Measurements from ENCODE around the gene WDR20. TPM values are rescaled to one million over a fixed set of nuclear protein-coding genes. Genes with fewer than 3 reads are reported as not detected.

WDR20 gene
- total and polyA plus RNA-seq, 2 of the 4 experiments (the other 2 are of a cell fraction), result 20.3 to 27.4 TPM

DNA sequence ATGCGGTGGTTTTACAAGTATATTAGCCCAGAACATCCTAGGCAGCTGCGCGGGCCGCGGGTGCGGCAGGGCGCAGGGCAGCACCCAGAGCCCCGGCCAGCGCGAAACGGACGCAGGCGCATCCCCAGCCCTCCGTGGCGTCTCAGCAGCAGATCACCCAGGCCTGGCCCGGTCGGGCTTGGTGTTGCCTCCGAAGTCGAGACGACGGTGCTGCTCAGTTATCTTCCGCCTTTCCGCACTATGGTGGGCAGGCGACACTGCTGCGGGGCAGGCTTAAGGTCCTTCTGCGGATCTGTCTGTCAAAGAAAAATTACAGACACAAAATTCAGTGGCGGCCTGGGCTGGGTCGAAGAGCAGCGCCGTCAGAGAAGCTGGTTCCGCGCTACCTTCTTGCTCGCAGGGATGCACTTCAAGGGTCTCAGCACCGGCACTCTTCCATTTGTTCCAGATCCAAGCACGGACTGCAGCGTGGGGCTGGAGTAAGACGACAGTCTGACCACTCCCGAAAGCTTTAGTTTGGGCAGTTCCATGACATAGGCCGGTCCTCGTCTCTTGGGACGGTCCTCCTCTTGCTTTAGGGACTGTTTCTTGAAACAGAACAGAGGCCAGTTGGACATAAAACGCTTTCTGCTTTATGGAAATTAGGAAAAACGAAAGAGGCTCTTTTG, 89.5 kb downstream of the WDR20 start:
- Histone ChIP-seq H3K4me2 (ENCODE audit: low read depth, low read length) (no peak overlapping the region), H3K23ac (ENCODE audit: low read depth, low read length) (no peak overlapping the region), H3K9ac (ENCODE audit: low read depth, low read length) (no peak overlapping the region), H2BK20ac (ENCODE audit: low read depth, low read length) (no peak overlapping the region), H3K4me3 (ENCODE audit: insufficient read depth, low read depth, low read length) (no peak overlapping the region), H2AK9ac (replicated peaks; ENCODE audit: low read depth, low read length, poor library complexity) (peak overlapping the region; percentile 31), H3K36me3 (ENCODE audit: control insufficient read depth, insufficient read depth, low read length) (peaks cover 4% of the 10 kb centered on the region), H3K9me1 (ENCODE audit: insufficient read depth, low read length) (peaks cover 11% of the 10 kb centered on the region; the same call in 1 of the 2 replicates), H2AK5ac (ENCODE audit: low read depth, low read length) (no peak overlapping the region), H3K4me1 (ENCODE audit: control insufficient read depth, insufficient read depth, low read length) (no peaks in the 10 kb centered on the region), H4K5ac (ENCODE audit: low read depth, low read length) (no peak overlapping the region), H3K27me3 (ENCODE audit: control insufficient read depth, insufficient read depth, low read length) (no peaks in the 10 kb centered on the region), H4K20me1 (ENCODE audit: insufficient read depth, low read length) (no peaks in the 10 kb centered on the region), H3K79me1 (ENCODE audit: low read depth in 1 of 2, low read length in 2 of 2) (peaks cover 0 to 5% of the 10 kb centered on the region in 2 experiments; a peak in 1 of 4 replicates), H3K9me3 (ENCODE audit: control insufficient read depth, insufficient read depth, low read length) (no peaks in the 10 kb centered on the region), H3K18ac (ENCODE audit: low read depth, low read length) (no peak overlapping the region), H4K91ac (ENCODE audit: insufficient read depth, low read depth, low read length) (no peak overlapping the region), H3K27ac (ENCODE audit: insufficient read depth, low read length) (no peak overlapping the region), H3K56ac (ENCODE audit: extremely low read depth, insufficient read depth, low read length) (no peak overlapping the region), H4K8ac (ENCODE audit: low read depth in 2 of 2, low read length in 2 of 2) (no peak overlapping the region), H2BK120ac (ENCODE audit: low read depth, low read length) (no peak overlapping the region), H2BK15ac (ENCODE audit: low read depth, low read length) (no peak overlapping the region), H3K14ac (replicated peaks; ENCODE audit: low read depth, low read length) (no peak overlapping the region), H2BK5ac (ENCODE audit: low read depth, low read length, poor library complexity, severe bottlenecking) (no peak overlapping the region), H2AFZ (replicated peaks; ENCODE audit: low read length, poor library complexity) (no peak overlapping the region), H3K4ac (ENCODE audit: low read depth, low read length) (no peak overlapping the region)
- dilution Hi-C loops (cut with HindIII; ENCODE audit: low sequenced_read_pairs, unreplicated experiment), result no loop called here
- in situ Hi-C loops (cut with MboI; ENCODE audit: low sequenced_read_pairs), result no loop called here
- no peak for DNase-seq
- no TSS peak for BruUV-seq (replicated peaks)
- 98% methylated on average over 22 of the region's 43 CpGs; no CpG with 5 or more reads in 1 of the 2 experiments for WGBS, 2 experiments (ENCODE audit: extremely low coverage in 2 of 2, insufficient read length in 1 of 2)
- POLR2A ChIA-PET (ENCODE audit: unreplicated experiment), result no interaction called here
- no peak for ATAC-seq (ENCODE audit: low read depth)
- TF ChIP-seq BHLHE40 (IDR thresholded peaks at IDR 0.05; ENCODE audit: low read depth, low read length) (no peak), RCOR1 (IDR thresholded peaks at IDR 0.05; ENCODE audit: insufficient replicate concordance, low read length) (no peak), CHD1 (IDR thresholded peaks at IDR 0.05; ENCODE audit: low read depth, low read length) (no peak), CEBPB (IDR thresholded peaks at IDR 0.05; ENCODE audit: low read depth, low read length) (no peak), MAFK (IDR thresholded peaks at IDR 0.05; ENCODE audit: low read depth, low read length) (no peak), ELK1 (IDR thresholded peaks at IDR 0.05; ENCODE audit: borderline replicate concordance, low read depth, low read length) (no peak), SMC3 (IDR thresholded peaks at IDR 0.05; ENCODE audit: low read depth, low read length) (no peak), MAZ (IDR thresholded peaks at IDR 0.05; ENCODE audit: borderline replicate concordance, low read depth, low read length) (no peak), NFE2L2 (IDR thresholded peaks at IDR 0.05; ENCODE audit: low read depth, low read length) (no peak), POLR2A (IDR thresholded peaks at IDR 0.05; ENCODE audit: low read depth, low read length) (no peak), RFX5 (IDR thresholded peaks at IDR 0.05; ENCODE audit: low read depth, low read length) (no peak), MXI1 (IDR thresholded peaks at IDR 0.05; ENCODE audit: borderline replicate concordance, low read depth, low read length) (no peak), FOS (IDR thresholded peaks at IDR 0.05; ENCODE audit: low read depth, low read length) (no peak)
- TF ChIP-seq, protein P1, sequence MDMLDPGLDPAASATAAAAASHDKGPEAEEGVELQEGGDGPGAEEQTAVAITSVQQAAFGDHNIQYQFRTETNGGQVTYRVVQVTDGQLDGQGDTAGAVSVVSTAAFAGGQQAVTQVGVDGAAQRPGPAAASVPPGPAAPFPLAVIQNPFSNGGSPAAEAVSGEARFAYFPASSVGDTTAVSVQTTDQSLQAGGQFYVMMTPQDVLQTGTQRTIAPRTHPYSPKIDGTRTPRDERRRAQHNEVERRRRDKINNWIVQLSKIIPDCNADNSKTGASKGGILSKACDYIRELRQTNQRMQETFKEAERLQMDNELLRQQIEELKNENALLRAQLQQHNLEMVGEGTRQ (IDR thresholded peaks at IDR 0.05; ENCODE audit: low read depth, low read length), result no peak
- TF ChIP-seq, protein P2, sequence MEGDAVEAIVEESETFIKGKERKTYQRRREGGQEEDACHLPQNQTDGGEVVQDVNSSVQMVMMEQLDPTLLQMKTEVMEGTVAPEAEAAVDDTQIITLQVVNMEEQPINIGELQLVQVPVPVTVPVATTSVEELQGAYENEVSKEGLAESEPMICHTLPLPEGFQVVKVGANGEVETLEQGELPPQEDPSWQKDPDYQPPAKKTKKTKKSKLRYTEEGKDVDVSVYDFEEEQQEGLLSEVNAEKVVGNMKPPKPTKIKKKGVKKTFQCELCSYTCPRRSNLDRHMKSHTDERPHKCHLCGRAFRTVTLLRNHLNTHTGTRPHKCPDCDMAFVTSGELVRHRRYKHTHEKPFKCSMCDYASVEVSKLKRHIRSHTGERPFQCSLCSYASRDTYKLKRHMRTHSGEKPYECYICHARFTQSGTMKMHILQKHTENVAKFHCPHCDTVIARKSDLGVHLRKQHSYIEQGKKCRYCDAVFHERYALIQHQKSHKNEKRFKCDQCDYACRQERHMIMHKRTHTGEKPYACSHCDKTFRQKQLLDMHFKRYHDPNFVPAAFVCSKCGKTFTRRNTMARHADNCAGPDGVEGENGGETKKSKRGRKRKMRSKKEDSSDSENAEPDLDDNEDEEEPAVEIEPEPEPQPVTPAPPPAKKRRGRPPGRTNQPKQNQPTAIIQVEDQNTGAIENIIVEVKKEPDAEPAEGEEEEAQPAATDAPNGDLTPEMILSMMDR (conservative IDR thresholded peaks at IDR 0.05; ENCODE audit: low read depth, low read length), result no peak
- intact Hi-C loops (cut with micrococcal nuclease), result no loop called here
- CTCF ChIA-PET, result no interaction called here
